Activated T-cell treated with anti-CD3 and anti-CD28 coated beads, Interleukin-2, amount 50 U/mL, for 24 hours (primary cell): Measurements from ENCODE around the gene SNX21.
"Not testable (repeated sequence)": the region's sequence is repeated elsewhere in the genome, so short reads cannot be mapped to it uniquely, and the experiment has no call there.

Source experiments
- DNase-seq: peaks from one replicate; pipeline ENCODE4 v3.0.0-alpha.2; 2020
- H3K27ac Mint-ChIP-seq: 2 replicates; pipeline ENCODE4 v1.8.0; 2020; ENCODE audit warnings: mild to moderate bottlenecking, mixed read lengths
- H3K27me3 Mint-ChIP-seq: 2 replicates; pipeline ENCODE4 v1.8.0; 2020; ENCODE audit warnings: mixed read lengths
- H3K36me3 Mint-ChIP-seq: 2 replicates; pipeline ENCODE4 v1.8.0; 2020; ENCODE audit warnings: low read depth, mixed read lengths
- H3K4me1 Mint-ChIP-seq: 2 replicates; pipeline ENCODE4 v1.8.0; 2020; ENCODE audit warnings: low read depth, mixed read lengths
- H3K4me3 Mint-ChIP-seq: 2 replicates; pipeline ENCODE4 v1.8.0; 2020; ENCODE audit warnings: mild to moderate bottlenecking, moderate library complexity, mixed read lengths
- H3K9me3 Mint-ChIP-seq: 2 replicates; pipeline ENCODE4 v1.8.0; 2020; ENCODE audit warnings: mixed read lengths

The SNX21 gene, protein sequence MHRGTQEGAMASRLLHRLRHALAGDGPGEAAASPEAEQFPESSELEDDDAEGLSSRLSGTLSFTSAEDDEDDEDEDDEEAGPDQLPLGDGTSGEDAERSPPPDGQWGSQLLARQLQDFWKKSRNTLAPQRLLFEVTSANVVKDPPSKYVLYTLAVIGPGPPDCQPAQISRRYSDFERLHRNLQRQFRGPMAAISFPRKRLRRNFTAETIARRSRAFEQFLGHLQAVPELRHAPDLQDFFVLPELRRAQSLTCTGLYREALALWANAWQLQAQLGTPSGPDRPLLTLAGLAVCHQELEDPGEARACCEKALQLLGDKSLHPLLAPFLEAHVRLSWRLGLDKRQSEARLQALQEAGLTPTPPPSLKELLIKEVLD

DNA sequence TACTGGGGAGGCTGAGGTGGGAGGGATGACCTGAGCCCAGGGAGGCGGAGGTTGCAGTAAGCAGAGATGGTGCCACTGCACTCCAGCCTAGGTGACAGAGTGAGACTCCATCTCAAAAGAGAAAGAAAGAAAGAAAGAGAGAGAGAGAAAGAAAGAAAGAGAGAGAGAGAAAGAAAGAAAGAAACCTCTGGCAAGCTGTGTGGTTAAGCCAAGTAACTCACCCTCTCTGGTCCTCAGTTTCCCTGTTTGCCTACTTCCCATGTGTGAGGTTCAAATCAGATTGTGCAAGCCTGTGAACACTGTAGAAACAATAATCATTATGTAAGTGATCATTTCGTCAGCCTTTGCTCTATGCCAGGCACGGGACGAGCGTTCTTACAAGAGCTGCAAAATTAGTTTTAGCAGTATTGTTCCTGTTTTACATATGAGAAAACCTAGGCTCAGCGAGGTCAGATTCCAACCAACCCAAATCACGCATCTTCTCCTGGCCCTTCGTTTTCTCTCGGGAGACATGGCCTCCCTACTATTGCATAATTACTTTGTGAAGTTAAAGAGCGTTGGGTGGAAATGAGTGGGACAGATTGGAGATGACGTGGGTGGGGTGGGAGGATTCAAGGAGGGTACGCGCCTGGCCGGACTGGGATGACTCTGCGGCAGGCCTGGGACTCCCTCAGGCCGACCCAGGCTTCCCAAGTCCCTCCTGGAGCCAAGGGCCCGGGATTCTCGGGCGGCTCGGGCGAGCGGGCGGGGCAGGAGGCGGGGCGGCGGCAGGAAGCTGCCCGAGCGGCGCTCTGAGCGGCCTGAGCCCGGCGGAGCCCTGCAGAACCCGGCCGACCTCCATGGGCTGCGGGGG is at the start of gene SNX21:
SNX21 (plus strand) TSS at position 770 of the 853 bp plus-strand sequence. CDS start 121 bp downstream, outside the sequence.
- peak within 1 kb of the TSS; percentile 71 for H3K4me3 Mint-ChIP-seq

DNA sequence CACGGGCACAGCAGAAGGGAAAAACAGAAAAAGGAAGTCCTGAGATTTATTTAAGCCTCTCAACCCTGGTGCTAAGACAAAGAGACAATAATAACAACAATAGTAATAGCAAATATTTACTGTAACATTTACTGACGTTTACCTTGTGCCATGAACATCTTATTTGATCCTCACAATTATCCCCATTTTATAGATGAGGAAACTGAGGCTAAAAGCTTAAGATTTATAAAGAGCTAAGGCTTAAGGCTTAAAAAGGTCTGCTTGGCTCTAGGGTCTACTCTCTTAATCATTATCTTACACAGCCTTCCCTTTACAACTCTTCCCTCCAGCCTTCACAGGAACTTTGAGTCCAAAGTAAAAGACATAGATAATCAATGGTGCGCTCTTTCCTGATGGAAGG is 45.2 kb upstream of the SNX21 start:
- Mint-ChIP-seq H3K27me3 (no peaks in the 10 kb centered on the region), H3K4me1 (peaks cover 21% of the 10 kb centered on the region), H3K36me3 (peaks cover 9% of the 10 kb centered on the region), H3K27ac (no peak overlapping the region), H3K4me3 (no peak overlapping the region), H3K9me3 (no peaks in the 10 kb centered on the region)
- DNase-seq: no peak

More for the DNA sequence above, at the start of gene SNX21:
- peaks cover 12% of the 10 kb centered on the region for H3K4me1 Mint-ChIP-seq
- no peaks in the 10 kb centered on the region for H3K27me3 Mint-ChIP-seq
- H3K9me3 Mint-ChIP-seq: no peaks in the 10 kb centered on the region
- H3K27ac Mint-ChIP-seq: peak within 1 kb of the TSS; percentile 61
- H3K36me3 Mint-ChIP-seq: no peaks in the 10 kb centered on the region
- DNase-seq: peak; percentile 57

DNA sequence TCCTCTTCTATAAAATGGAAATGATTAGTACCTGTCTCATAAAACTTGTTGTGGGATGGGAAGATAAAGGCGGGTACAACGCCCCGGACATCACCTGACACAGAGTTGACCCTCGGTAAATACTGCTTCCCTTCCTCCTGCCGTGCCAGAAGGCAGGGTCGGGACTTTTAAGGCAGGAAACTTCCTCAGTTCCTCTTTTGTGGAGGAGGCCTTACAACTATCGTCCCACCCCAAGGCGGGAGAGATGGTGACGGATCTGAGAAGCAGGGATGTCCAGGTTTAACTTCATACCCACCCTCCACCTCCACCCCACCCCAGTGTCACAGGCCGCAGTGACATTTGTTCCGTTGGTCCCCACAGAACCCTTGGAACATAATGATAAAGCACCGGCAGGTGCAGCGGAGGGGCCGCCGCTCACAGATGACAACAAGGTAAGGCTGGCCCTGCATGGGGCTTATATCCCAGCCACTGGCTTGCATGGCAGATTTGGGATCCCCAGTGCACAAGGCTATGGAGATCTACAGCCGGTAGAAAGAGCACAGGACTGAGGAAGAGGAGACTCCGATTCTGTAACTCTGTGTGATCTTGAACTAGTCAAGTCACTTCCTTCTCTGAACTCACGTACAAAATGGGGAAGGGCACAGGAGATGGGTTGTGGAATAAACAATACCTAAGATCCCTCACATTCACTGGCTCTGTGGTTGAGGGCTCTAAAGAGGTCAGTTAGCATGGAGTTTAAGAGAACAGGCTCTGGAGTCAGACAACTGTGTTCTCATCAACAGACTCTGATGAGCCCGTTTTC is 41.1 kb upstream of the SNX21 start:
- H3K4me1 Mint-ChIP-seq: peaks cover 23% of the 10 kb centered on the region
- H3K4me3 Mint-ChIP-seq: peak overlapping the region; percentile 83
- DNase-seq: no peak
- H3K27ac Mint-ChIP-seq: peak overlapping the region; percentile 96
- no peaks in the 10 kb centered on the region for H3K9me3 Mint-ChIP-seq
- H3K27me3 Mint-ChIP-seq: no peaks in the 10 kb centered on the region
- H3K36me3 Mint-ChIP-seq: peaks cover 46% of the 10 kb centered on the region

DNA sequence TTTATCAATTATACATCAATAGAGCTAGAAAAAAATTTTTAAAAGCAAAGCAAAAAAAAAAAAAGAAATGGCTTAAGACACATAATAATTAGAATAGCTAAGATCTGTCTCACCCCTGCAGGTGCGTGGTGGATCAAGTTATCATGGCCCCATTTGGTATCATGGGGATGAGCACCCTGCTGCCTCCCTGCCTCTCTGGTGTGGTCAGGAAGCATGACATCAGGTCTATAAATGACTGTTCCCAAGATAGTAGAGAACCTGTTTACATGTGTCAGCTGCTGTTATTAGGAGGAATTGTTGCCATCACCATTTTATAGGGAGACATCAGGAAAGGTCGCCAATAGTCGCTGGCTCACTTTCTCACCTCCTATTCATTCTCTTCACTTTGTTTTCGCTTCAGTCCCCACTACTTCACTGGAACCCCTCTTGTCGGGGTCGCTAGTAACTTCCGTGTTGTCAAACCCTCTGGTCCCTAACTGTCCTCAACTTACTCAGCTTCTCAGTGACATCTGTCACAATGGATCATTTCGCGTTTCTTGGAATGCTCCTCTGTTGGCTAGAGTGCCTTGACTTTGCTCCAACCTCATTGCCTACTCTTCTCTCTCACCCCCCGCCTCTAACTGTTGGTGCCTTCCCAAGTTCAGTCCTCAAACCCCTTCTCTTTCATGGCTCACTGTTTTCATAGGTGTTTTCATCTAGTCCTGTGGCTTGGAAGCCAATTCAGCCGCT is 37.1 kb upstream of the SNX21 start:
- H3K27me3 Mint-ChIP-seq: no peaks in the 10 kb centered on the region
- DNase-seq: no peak
- H3K4me1 Mint-ChIP-seq: peaks cover 20% of the 10 kb centered on the region
- H3K9me3 Mint-ChIP-seq: no peaks in the 10 kb centered on the region
- no peak overlapping the region for H3K4me3 Mint-ChIP-seq
- H3K27ac Mint-ChIP-seq: no peak overlapping the region
- peaks cover 65% of the 10 kb centered on the region for H3K36me3 Mint-ChIP-seq

DNA sequence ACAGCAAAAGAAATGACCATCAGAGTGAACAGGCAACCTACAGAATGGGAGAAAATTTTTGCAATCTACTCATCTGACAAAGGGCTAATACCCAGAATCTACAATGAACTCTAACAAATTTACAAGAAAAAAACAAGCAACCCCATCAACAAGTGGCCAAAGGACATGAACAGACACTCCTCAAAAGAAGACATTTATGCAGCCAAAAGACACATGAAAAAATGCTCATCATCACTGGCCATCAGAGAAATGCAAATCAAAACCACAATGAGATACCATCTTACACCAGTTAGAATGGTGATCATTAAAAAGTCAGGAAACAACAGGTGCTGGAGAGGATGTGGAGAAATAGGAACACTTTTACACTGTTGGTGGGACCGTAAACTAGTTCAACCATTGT is 36.1 kb upstream of the SNX21 start:
- DNase-seq, H3K4me3 Mint-ChIP-seq, H3K27me3 Mint-ChIP-seq, H3K9me3 Mint-ChIP-seq, H3K27ac Mint-ChIP-seq: not testable (repeated sequence)
- Mint-ChIP-seq H3K36me3 (peaks cover 71% of the 10 kb centered on the region), H3K4me1 (peaks cover 15% of the 10 kb centered on the region)

DNA sequence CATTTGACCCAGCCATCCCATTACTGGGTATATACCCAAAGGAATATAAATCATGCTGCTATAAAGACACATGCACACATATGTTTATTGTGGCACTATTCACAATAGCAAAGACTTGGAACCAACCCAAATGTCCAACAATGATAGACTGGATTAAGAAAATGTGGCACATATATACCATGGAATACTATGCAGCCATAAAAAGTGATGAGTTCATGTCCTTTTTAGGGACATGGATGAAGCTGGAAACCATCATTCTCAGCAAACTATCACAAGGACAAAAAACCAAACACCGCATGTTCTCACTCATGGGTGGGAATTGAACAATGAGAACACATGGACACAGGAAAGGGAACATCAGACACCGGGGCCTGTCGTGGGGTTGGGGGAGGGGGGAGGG is 35.6 kb upstream of the SNX21 start:
- not testable (repeated sequence) for H3K27ac Mint-ChIP-seq, H3K9me3 Mint-ChIP-seq, DNase-seq, H3K4me3 Mint-ChIP-seq, H3K27me3 Mint-ChIP-seq
- H3K36me3 Mint-ChIP-seq: peaks cover 71% of the 10 kb centered on the region
- H3K4me1 Mint-ChIP-seq: peaks cover 11% of the 10 kb centered on the region

DNA sequence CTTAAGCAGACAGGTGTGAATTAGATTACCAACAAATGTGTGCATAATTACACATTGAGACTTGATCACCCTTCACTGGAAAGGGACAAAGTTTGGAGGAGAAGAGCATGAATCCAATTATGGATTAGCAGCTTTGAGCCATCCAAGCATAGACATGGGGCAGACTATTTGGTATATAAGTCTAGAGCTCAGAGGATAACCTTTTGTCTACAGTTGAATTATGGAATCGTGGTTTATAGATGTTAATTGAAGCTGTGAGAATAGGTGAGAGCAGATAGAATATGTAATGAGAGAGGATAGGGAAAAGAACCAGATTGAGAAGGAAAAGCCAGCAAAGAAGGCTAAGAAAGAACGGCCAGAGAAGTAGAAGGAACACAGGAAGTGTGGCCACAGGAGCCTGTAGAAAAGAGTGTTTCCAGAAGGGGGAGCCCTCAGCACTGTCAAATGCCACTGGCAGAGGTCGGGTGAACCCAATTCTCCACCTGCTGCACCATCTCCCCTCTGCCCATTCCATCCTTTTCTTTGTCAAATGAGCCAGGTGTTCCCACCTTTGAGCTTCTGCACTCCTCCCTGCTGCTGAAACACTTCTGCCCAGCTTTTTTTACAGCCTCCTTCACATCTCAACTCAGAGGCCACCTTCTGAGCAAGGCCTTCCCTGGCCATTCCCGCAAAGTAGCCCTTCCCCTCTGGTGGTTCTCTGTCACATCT is 34.5 kb upstream of the SNX21 start:
- Mint-ChIP-seq H3K27me3 (no peaks in the 10 kb centered on the region), H3K27ac (peak overlapping the region; percentile 71), H3K4me3 (no peak overlapping the region), H3K36me3 (peaks cover 76% of the 10 kb centered on the region), H3K4me1 (peaks cover 8% of the 10 kb centered on the region), H3K9me3 (no peaks in the 10 kb centered on the region)
- peak; percentile 59 for DNase-seq

DNA sequence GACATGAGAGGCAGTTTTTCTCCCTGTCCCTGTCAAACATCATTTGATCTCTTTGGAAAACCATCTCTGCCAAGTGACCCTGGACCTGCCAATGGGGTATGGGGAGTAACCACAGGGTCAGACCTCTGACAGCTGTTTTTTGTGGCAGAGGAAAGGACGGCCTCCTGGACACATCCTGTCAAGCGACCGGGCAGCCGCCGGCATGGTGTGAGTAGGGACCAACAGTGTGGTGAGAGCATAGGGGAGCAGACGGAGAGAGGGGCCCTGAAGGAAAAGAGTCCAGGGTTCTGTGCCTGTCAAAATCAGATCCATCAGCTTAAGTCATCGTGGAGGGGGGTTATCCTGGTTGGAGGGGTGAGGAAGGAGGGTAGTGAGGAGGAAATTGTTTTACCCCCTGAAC is 31.7 kb upstream of the SNX21 start:
- DNase-seq: no peak
- Mint-ChIP-seq H3K9me3 (no peaks in the 10 kb centered on the region), H3K4me1 (peaks cover 8% of the 10 kb centered on the region), H3K4me3 (no peak overlapping the region), H3K36me3 (peaks cover 79% of the 10 kb centered on the region), H3K27ac (no peak overlapping the region), H3K27me3 (no peaks in the 10 kb centered on the region)

DNA sequence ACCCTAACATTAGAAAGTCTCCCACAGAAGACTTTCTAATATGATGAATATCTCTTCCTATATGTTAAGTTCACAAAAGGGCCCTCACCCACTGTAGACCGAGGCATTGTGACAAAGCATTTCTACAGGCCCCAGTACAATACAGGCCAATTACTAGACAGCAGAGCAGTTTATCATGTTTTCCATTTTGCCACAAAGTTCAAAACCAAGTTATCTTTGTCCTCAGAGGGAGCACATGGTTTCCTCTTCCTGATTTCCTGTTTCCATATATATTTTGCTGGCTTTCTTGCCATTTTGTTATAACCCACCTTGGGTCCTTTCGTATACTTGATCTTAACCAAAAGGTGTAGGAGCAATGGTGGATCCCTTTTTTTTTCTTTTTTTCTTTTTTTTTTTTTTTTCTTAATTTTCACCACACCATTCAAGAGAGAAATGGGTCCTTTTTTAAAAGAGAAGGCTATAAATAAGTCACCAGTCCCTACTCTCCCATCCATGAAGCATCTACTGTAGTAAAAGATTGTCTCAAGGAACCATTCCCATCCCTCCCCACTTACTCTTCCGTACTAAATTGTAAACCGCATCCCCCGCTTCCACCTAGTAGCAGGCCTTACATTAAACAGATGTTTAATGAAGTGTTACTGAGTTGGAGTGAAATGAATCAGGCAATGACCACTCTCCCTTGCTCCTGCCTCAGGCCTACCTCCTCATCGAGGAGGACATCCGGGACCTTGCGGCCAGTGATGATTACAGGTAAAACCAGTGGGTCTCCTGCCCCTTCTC is 23.2 kb upstream of the SNX21 start:
- Mint-ChIP-seq H3K27me3 (no peaks in the 10 kb centered on the region), H3K9me3 (no peaks in the 10 kb centered on the region), H3K4me3 (no peak overlapping the region), H3K4me1 (peaks cover 20% of the 10 kb centered on the region), H3K27ac (peak overlapping the region; percentile 54), H3K36me3 (peaks cover 94% of the 10 kb centered on the region)
- DNase-seq: no peak

DNA sequence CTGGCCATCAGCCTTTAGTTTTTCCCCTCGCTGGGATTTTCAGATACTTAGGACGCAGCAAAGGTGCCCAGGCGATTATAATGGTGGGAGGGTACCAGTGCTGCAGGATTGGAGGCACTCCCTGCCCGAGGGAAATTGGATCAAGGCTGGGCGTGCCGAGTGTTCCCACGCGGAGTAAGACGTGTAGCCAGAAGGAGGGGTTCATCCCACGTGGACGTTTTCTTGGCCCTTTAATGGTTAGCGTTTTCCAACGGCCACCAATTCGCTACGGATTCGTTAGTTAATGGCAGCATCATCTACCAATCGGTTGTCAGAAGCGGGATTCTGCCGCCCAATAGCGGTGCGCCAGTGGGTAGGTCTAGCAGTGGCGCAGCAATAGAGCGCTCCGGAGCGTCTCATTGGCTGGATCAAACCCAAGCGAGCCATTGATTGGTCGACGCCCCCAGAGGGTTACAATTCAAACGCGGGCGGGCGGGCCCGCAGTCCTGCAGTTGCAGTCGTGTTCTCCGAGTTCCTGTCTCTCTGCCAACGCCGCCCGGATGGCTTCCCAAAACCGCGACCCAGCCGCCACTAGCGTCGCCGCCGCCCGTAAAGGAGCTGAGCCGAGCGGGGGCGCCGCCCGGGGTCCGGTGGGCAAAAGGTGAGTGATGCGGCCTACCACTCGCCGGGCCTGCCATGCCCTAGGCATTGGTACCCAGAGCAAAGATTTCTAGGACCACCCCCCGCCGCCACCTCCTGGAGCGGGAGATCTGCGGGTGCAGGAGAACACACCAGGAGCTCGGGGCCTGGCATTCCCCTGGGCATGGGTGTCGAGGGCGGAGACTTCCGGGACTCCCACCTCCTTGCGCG is 21.2 kb upstream of the SNX21 start, which contains the start of gene UBE2C:
UBE2C (plus strand) TSS at position 488 of the 849 bp plus-strand sequence; CDS start at position 540, 52 bp downstream.
- Mint-ChIP-seq H3K9me3 (no peaks in the 10 kb centered on the region), H3K36me3 (peaks cover 93% of the 10 kb centered on the region), H3K4me1 (peaks cover 23% of the 10 kb centered on the region), H3K27me3 (no peaks in the 10 kb centered on the region), H3K27ac (peak within 1 kb of the TSS; percentile 89), H3K4me3 (peak within 1 kb of the TSS; percentile 97)
- peak; percentile 91 for DNase-seq

DNA sequence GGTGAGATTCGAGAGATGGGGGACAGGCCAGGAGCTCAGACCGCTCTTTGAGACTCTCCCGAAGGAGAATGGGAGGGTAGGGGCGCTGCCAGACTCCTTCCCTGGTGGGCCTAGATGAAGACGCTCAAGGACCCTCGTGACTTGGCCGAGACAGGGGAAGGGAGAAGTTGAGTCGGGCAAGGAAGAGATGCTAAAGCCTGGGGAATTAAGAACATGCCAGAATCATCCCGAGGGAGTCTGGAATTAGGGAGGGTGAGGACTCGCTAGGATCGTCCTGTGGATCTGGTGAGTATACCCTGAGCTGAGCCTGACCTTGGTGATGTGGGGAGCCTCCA is 20.6 kb upstream of the SNX21 start:
- H3K27ac Mint-ChIP-seq: peak overlapping the region; percentile 89

DNA sequence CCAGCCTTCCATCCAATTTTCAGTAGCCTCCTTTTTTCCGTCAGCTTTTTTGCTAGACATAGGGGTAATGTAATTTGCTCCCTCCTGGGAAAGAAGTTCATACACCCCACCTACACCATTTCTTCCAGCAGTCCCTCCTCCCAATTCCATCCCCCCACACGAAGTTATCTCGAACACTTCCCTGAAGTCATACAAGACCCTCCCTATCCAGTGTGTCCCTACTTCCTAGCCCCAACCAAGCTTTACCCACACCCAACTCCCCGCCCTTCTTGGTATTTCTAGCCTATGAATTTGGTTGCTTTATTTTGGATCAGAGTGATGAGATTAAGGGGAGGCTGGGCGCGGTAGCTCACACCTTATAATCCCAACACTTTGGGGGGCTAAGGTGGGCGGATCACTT is 20.1 kb upstream of the SNX21 start:
- no peak for DNase-seq
- Mint-ChIP-seq H3K4me3 (peak overlapping the region; percentile 97), H3K9me3 (no peaks in the 10 kb centered on the region), H3K36me3 (peaks cover 88% of the 10 kb centered on the region), H3K27ac (peak overlapping the region; percentile 89), H3K27me3 (no peaks in the 10 kb centered on the region), H3K4me1 (peaks cover 23% of the 10 kb centered on the region)

More for the DNA sequence above, 20.6 kb upstream of the SNX21 start:
- H3K36me3 Mint-ChIP-seq: peaks cover 92% of the 10 kb centered on the region
- peaks cover 23% of the 10 kb centered on the region for H3K4me1 Mint-ChIP-seq
- H3K27me3 Mint-ChIP-seq: no peaks in the 10 kb centered on the region
- H3K4me3 Mint-ChIP-seq: peak overlapping the region; percentile 97
- no peaks in the 10 kb centered on the region for H3K9me3 Mint-ChIP-seq
- no peak for DNase-seq
